Natural killer cell (primary cell): ENCODE measurements around the gene FBXL17. TPM values are rescaled to one million over a fixed set of nuclear protein-coding genes. Genes with fewer than 3 reads are reported as not detected.

Experiments used
- ATAC-seq, 3 donors: fragments of 150-1000 bp in 2 of 3; fragments of 200-7000 bp in 1 of 3; cut with Tn5 transposase; 1 replicate in 1 of 3; 2 replicates in 2 of 3; pipeline ENCODE4 v1.10.0; 2021; ENCODE audit warnings: mild to moderate bottlenecking in 2 of 3, moderate library complexity in 2 of 3
- DNase-seq, 2 donors: peaks; one replicate each; pipeline versions ENCODE4 v3.0.0 to v3.0.0-alpha.2; 2013 to 2021; ENCODE audit warnings: mixed read lengths in 1 of 2
- H3K27ac ChIP-seq: one replicate; pipeline ENCODE4 v1.5.1; 2013; ENCODE audit warnings: mild to moderate bottlenecking, low read length
- H3K27me3 ChIP-seq: one replicate; pipeline ENCODE4 v1.6.1; 2013; ENCODE audit warnings: low read length; ENCODE audit not compliant: control insufficient read depth, insufficient read depth
- H3K36me3 ChIP-seq: one replicate; pipeline ENCODE4 v1.6.1; 2013; ENCODE audit warnings: low read length; ENCODE audit not compliant: control insufficient read depth, insufficient read depth
- H3K4me1 ChIP-seq: one replicate; pipeline ENCODE4 v1.6.1; 2013; ENCODE audit warnings: low read length; ENCODE audit not compliant: control insufficient read depth, insufficient read depth
- H3K4me3 ChIP-seq: one replicate; pipeline ENCODE4 v1.5.1; 2013; ENCODE audit warnings: low read length
- H3K9me3 ChIP-seq: one replicate; pipeline ENCODE4 v1.6.1; 2013; ENCODE audit warnings: low read length; ENCODE audit not compliant: control insufficient read depth, insufficient read depth
- H3K27ac Mint-ChIP-seq, 2 donors: one replicate each; pipeline ENCODE4 v1.8.0; 2022; ENCODE audit warnings: mild to moderate bottlenecking in 2 of 2, mixed read lengths in 2 of 2, moderate library complexity in 1 of 2
- H3K27me3 Mint-ChIP-seq, 2 donors: one replicate each; pipeline ENCODE4 v1.8.0; 2022; ENCODE audit warnings: low read depth in 2 of 2, mixed read lengths in 2 of 2
- H3K36me3 Mint-ChIP-seq: one replicate; pipeline ENCODE4 v1.8.0; 2022; ENCODE audit warnings: mixed read lengths
- H3K4me1 Mint-ChIP-seq, 2 donors: one replicate each; pipeline ENCODE4 v1.8.0; 2022; ENCODE audit warnings: mixed read lengths in 2 of 2
- H3K4me3 Mint-ChIP-seq: one replicate; pipeline ENCODE4 v1.8.0; 2022; ENCODE audit warnings: mild to moderate bottlenecking, moderate library complexity, mixed read lengths
- H3K9me3 Mint-ChIP-seq, 2 donors: one replicate each; pipeline ENCODE4 v1.8.0; 2022; ENCODE audit warnings: mixed read lengths in 2 of 2
- WGBS: methylation state at CpG from one replicate; pipeline ENCODE4 v1.1.7; 2013; ENCODE audit warnings: missing lambda C conversion rate; ENCODE audit not compliant: insufficient coverage; 5-methylcytosine and 5-hydroxymethylcytosine counted together
- intact Hi-C: fragments of 100-400 bp; cut with micrococcal nuclease; formaldehyde crosslinking; loops from one replicate; pipeline ENCODE4 v1.14.2; 2022
- total RNA-seq, 4 donors: library from RNA; stranded (reverse); fragments of 120-200 nt in 1 of 4; gene quantifications; one replicate each; pipeline versions ENCODE4 v1.2.3 to v1.2.4, GENCODE V29; 2013 to 2022
- TF ChIP-seq, protein P1 (sequence below): fragments of 200-600 bp; IDR thresholded peaks from one replicate; pipeline ENCODE4 v1.8.0; 2022; ENCODE audit warnings: antibody characterized with exemption

The FBXL17 gene
- total RNA-seq, 3 donors from 2014 or later (not counting 1 experiment from before 2014, with no cell fraction given), result 34.2 to 46.8 (median 34.9) TPM

DNA sequence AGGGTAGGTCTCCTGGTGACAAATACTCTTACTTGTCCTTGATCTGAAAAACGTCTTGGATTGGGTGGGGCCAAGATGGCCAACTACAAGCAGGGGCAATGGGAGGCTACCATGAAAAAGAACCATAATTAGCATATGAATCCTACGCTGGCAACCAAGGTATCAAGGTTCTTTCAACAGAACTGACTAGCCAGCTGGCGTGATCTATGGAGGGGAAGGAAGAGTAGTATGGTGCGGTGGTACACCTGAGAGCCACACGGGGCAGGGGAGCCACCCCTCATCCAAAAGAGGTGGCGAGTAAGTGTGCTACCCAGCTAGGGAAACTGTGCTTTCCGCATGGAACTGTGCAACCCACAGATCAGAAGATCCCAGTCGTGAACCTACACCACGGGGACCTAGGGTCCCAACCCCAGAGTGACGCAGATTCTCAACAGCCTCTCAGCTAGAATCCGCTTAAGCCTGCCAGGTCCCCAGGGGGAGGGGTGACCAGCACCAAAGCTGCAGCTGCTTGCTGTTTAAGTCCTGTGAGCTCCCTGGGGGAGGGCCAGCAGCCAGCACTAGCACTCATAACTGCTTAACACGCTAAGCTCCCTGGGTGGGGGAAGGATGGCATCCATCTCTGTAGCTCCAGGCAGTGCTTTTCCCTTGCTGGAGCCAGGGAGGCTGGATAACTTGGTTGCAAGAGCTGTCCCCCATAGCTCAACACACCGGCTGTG lies 334.8 kb downstream of the FBXL17 start:
- H3K4me3 ChIP-seq, result no peak overlapping the region
- peaks cover 9 to 18% of the 10 kb centered on the region in 2 donors for H3K9me3 Mint-ChIP-seq
- H3K9me3 ChIP-seq, result no peaks in the 10 kb centered on the region
- H3K4me1 ChIP-seq, result no peaks in the 10 kb centered on the region
- peaks cover 0 to 18% of the 10 kb centered on the region in 2 donors for H3K4me1 Mint-ChIP-seq
- no peak overlapping the region for H3K27ac ChIP-seq
- TF ChIP-seq, protein P1, sequence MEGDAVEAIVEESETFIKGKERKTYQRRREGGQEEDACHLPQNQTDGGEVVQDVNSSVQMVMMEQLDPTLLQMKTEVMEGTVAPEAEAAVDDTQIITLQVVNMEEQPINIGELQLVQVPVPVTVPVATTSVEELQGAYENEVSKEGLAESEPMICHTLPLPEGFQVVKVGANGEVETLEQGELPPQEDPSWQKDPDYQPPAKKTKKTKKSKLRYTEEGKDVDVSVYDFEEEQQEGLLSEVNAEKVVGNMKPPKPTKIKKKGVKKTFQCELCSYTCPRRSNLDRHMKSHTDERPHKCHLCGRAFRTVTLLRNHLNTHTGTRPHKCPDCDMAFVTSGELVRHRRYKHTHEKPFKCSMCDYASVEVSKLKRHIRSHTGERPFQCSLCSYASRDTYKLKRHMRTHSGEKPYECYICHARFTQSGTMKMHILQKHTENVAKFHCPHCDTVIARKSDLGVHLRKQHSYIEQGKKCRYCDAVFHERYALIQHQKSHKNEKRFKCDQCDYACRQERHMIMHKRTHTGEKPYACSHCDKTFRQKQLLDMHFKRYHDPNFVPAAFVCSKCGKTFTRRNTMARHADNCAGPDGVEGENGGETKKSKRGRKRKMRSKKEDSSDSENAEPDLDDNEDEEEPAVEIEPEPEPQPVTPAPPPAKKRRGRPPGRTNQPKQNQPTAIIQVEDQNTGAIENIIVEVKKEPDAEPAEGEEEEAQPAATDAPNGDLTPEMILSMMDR, result no peak
- ATAC-seq, result no peak
- peaks cover 32% of the 10 kb centered on the region for H3K36me3 Mint-ChIP-seq
- H3K27ac Mint-ChIP-seq, result no peak overlapping the region
- no peaks in the 10 kb centered on the region for H3K36me3 ChIP-seq
- DNase-seq, result no peak
- no peak overlapping the region for H3K4me3 Mint-ChIP-seq
- H3K27me3 ChIP-seq, result no peaks in the 10 kb centered on the region
- intact Hi-C loops, result no loop called here
- H3K27me3 Mint-ChIP-seq, result no peaks in the 10 kb centered on the region
- WGBS, result 95% methylated on average over 13 of the region's 13 CpGs

- no peaks in the 10 kb centered on the region for H3K9me3 Mint-ChIP-seq
- WGBS, result 89% methylated on average over 6 of the region's 7 CpGs
Measured at GRCh38 chr5:108036482-108036881, 345.4 kb downstream of the FBXL17 start.

GRCh38 chr5:108028883-108029282 lies 353.0 kb downstream of the FBXL17 start:
- no peak for ATAC-seq
- Mint-ChIP-seq H3K9me3 (no peaks in the 10 kb centered on the region), H3K4me1 (peaks cover 0 to 6% of the 10 kb centered on the region in 2 donors), H3K27me3 (no peaks in the 10 kb centered on the region), H3K36me3 (no peaks in the 10 kb centered on the region), H3K4me3 (no peak overlapping the region), H3K27ac (no peak overlapping the region)
- intact Hi-C loops, result no loop called here
- Histone ChIP-seq H3K9me3 (no peaks in the 10 kb centered on the region), H3K4me1 (no peaks in the 10 kb centered on the region), H3K27me3 (no peaks in the 10 kb centered on the region), H3K27ac (no peak overlapping the region), H3K36me3 (no peaks in the 10 kb centered on the region), H3K4me3 (no peak overlapping the region)
- TF ChIP-seq, protein P1, result no peak
- no peak for DNase-seq
- 93% methylated on average over 3 of the region's 3 CpGs for WGBS

More at GRCh38 chr5:108036482-108036881, 345.4 kb downstream of the FBXL17 start:
- ATAC-seq (no peak), DNase-seq (no peak)
- Histone ChIP-seq H3K27me3 (no peaks in the 10 kb centered on the region), H3K36me3 (no peaks in the 10 kb centered on the region), H3K9me3 (no peaks in the 10 kb centered on the region), H3K4me3 (no peak overlapping the region), H3K4me1 (no peaks in the 10 kb centered on the region), H3K27ac (no peak overlapping the region)
- intact Hi-C loops, result no loop called here
- Mint-ChIP-seq H3K27me3 (no peaks in the 10 kb centered on the region), H3K36me3 (no peaks in the 10 kb centered on the region), H3K4me3 (no peak overlapping the region), H3K27ac (no peak overlapping the region), H3K4me1 (no peaks in the 10 kb centered on the region)
- TF ChIP-seq, protein P1, result no peak

DNA sequence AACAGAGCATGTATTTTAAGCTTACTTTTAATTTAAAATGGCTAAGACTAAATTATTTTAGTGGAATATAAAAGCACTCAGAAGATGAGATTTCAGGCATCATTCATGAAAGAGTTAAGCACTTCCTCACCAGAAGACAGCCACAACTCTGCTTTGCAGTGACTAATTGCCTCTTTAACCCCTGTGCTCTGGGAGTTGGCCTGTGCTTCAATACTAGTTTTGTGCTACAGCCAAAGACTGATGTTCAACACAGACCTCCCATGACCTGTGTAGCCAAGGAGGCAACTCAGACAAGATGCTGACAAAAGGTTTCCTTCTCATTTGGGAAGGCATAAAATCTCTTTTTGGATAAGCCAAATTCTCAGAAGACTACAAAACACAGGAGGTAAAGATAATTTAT lies 353.5 kb downstream of the FBXL17 start:
- no peak overlapping the region for H3K4me3 ChIP-seq

More for the DNA sequence above, 353.5 kb downstream of the FBXL17 start:
- peaks cover 0 to 6% of the 10 kb centered on the region in 2 donors for H3K4me1 Mint-ChIP-seq
- H3K27ac Mint-ChIP-seq, result no peak overlapping the region
- H3K36me3 ChIP-seq, result no peaks in the 10 kb centered on the region
- no peaks in the 10 kb centered on the region for H3K27me3 Mint-ChIP-seq
- H3K4me1 ChIP-seq, result no peaks in the 10 kb centered on the region
- no peaks in the 10 kb centered on the region for H3K36me3 Mint-ChIP-seq
- ATAC-seq (no peak), DNase-seq (no peak)
- H3K27me3 ChIP-seq, result no peaks in the 10 kb centered on the region
- intact Hi-C loops, result no loop called here
- no peaks in the 10 kb centered on the region for H3K9me3 ChIP-seq
- no peaks in the 10 kb centered on the region for H3K9me3 Mint-ChIP-seq
- no peak overlapping the region for H3K4me3 Mint-ChIP-seq
- no peak overlapping the region for H3K27ac ChIP-seq
- TF ChIP-seq, protein P1, result no peak
